ENCODE data around the gene SLC25A18. TPM values are rescaled to one million over a fixed set of nuclear protein-coding genes. Genes with fewer than 3 reads are reported as not detected.
A peak's percentile ranks its signal among the peaks of the same experiment; 100 is the strongest.
"Not testable (repeated sequence)": the region's sequence is repeated elsewhere in the genome, so short reads cannot be mapped to it uniquely, and the experiment has no call there.

SLC25A18 gene, protein sequence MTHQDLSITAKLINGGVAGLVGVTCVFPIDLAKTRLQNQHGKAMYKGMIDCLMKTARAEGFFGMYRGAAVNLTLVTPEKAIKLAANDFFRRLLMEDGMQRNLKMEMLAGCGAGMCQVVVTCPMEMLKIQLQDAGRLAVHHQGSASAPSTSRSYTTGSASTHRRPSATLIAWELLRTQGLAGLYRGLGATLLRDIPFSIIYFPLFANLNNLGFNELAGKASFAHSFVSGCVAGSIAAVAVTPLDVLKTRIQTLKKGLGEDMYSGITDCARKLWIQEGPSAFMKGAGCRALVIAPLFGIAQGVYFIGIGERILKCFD
- total RNA-seq: 0.35 to 0.60 TPM (median 0.54 TPM) in 3 replicates

DNA sequence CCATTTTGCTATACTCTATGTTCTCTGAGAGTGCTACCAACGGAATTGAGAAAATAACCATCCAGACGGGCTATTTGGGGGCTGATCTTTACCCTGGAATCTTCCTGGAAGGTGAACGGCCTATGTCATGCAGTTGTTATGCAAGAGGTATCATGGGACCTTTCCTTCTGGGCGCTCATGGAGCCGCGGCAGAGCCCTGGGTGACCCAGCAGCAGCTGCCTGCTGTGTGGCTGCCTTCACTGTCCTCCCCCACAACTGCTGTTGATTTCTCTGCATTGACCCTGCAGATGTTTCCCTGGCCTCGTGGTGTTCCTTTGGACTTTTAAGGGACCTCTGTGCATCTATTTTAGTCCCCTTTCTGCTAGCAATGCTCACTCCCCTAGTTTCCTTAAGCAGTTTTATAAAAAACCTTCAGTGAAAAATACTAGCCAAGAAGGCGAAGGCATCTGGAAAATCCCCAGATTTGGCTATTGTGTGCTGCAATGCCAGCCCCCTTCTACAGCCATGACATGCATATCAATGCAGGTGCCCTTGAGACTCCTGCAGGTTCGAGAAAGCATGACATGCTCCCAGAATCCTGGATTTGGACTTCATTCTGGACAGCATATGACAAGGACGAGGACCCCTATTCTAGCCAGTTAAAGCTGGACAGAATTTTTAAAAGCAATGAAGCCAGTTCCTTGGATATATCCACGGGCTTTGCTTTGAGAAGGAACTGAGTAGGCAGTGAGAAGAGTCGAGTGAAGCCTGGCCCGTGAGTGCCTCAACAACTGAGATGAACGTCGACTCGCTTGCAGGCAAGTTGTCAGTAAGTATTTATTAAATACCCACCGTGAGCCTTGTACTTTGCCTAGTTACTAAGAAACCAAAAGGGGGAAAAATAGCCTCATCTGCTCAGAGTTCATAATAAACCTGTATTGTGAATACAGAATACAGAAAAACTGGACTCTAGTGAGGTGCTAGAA, at the start of gene SLC25A18:
SLC25A18 (plus strand) TSS at position 593 of the 965 bp plus-strand sequence. CDS start 16,447 bp downstream, outside the sequence.
- Mint-ChIP-seq H3K36me3 (peaks cover 7% of the 10 kb centered on the region), H3K4me3 (no peak within 1 kb of the TSS), H3K4me1 (no peaks in the 10 kb centered on the region), H3K27me3 (ENCODE audit: low read depth) (no peaks in the 10 kb centered on the region), H3K9me3 (no peaks in the 10 kb centered on the region), H3K27ac (peak within 1 kb of the TSS; percentile 61)
- no peak for DNase-seq (ENCODE audit: low spot score in 2 of 2, unreplicated experiment in 2 of 2)
- no peak for TF ChIP-seq CTCF (IDR thresholded peaks at IDR 0.05; ENCODE audit: unreplicated experiment)

DNA sequence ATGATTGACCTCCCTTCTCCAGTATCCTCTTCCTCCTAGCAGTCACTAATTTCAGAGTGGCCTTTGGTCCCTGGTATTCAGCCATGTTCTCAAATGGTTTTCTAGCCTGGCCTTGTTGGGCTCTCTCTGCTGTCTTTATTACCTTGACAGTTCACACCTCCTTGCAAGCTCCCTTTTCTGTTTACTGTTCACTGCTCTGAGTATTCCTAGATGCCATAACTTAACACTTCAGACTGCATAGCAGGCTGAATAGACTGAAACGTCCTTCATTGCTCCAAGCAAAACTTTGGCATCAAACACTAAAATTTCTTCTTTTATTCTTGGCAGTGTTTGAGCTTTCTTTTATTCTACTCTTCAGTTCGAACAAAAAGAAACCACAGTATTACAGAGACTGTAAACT, 49.7 kb upstream of the SLC25A18 start:
- Mint-ChIP-seq H3K4me1 (no peaks in the 10 kb centered on the region), H3K27ac (no peak overlapping the region), H3K27me3 (ENCODE audit: low read depth) (no peaks in the 10 kb centered on the region), H3K9me3 (no peaks in the 10 kb centered on the region), H3K36me3 (peaks cover 15% of the 10 kb centered on the region), H3K4me3 (no peak overlapping the region)
- DNase-seq (ENCODE audit: low spot score in 2 of 2, unreplicated experiment in 2 of 2): no peak
- no peak for TF ChIP-seq CTCF (IDR thresholded peaks at IDR 0.05; ENCODE audit: unreplicated experiment)

GRCh38 chr22:17514084-17514483, 49.2 kb upstream of the SLC25A18 start:
- no peak overlapping the region for H3K27ac Mint-ChIP-seq
- H3K36me3 Mint-ChIP-seq: peaks cover 15% of the 10 kb centered on the region
- no peaks in the 10 kb centered on the region for H3K27me3 Mint-ChIP-seq (ENCODE audit: low read depth)
- H3K4me1 Mint-ChIP-seq: no peaks in the 10 kb centered on the region
- no peak overlapping the region for H3K4me3 Mint-ChIP-seq
- no peaks in the 10 kb centered on the region for H3K9me3 Mint-ChIP-seq
- TF ChIP-seq CTCF (IDR thresholded peaks at IDR 0.05; ENCODE audit: unreplicated experiment): no peak
- no peak for DNase-seq (ENCODE audit: low spot score in 2 of 2, unreplicated experiment in 2 of 2)

GRCh38 chr22:17518406-17518805, 44.9 kb upstream of the SLC25A18 start:
- Mint-ChIP-seq H3K4me1 (no peaks in the 10 kb centered on the region), H3K9me3 (no peaks in the 10 kb centered on the region), H3K27me3 (ENCODE audit: low read depth) (no peaks in the 10 kb centered on the region), H3K27ac (no peak overlapping the region), H3K4me3 (no peak overlapping the region), H3K36me3 (peaks cover 4% of the 10 kb centered on the region)
- no peak for TF ChIP-seq CTCF (IDR thresholded peaks at IDR 0.05; ENCODE audit: unreplicated experiment)
- DNase-seq (ENCODE audit: low spot score in 2 of 2, unreplicated experiment in 2 of 2): no peak

DNA sequence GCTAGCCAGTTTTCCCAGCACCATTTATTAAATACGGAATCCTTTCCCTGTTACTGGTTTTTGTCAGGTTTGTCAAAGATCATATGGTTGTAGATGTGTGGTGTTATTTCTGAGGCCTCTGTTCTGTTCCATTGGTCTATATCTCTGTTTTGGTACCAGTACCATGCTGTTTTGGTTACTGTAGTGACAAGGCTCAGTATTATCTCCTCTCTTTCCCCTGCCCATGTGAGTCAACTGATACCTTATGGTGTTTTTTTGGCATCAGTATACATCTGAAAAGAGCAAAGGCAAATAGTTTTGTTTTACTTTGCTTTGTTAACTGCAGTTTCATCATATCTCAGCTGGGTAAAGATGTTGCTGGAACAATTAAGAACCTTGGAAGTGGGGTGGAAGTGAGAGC, 41.3 kb upstream of the SLC25A18 start:
- not testable (repeated sequence) for H3K9me3 Mint-ChIP-seq; H3K4me3 Mint-ChIP-seq; H3K27me3 Mint-ChIP-seq (ENCODE audit: low read depth); H3K4me1 Mint-ChIP-seq; H3K27ac Mint-ChIP-seq; DNase-seq (ENCODE audit: low spot score in 2 of 2, unreplicated experiment in 2 of 2)
- H3K36me3 Mint-ChIP-seq: peaks cover 11% of the 10 kb centered on the region

GRCh38 chr22:17523925-17524324, 39.4 kb upstream of the SLC25A18 start:
- Mint-ChIP-seq H3K27me3 (ENCODE audit: low read depth) (no peaks in the 10 kb centered on the region), H3K27ac (no peak overlapping the region), H3K9me3 (no peaks in the 10 kb centered on the region), H3K4me3 (no peak overlapping the region), H3K36me3 (peaks cover 15% of the 10 kb centered on the region), H3K4me1 (no peaks in the 10 kb centered on the region)
- no peak for DNase-seq (ENCODE audit: low spot score in 2 of 2, unreplicated experiment in 2 of 2)
- no peak for TF ChIP-seq CTCF (IDR thresholded peaks at IDR 0.05; ENCODE audit: unreplicated experiment)
